ENCODE results near the gene STX12.

DNA sequence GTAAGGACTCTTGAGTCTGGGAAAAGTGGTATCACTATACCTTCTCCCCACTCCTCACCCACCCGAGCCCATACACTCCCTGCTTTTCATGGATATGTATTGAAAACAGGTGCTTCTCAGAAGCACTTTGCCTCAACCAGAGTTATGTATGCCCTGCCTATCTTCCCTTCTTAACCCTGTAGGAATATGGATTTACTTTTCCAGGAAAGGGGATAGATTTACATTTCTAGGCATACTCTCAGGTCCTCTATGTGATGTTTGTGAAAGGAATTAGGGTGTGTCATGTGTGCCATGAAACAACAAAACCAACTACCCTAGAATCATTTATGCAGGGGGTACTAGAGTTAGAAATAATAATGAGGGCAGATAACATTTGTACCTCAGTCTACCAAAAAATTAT, 11.0 kb upstream of the STX12 start:
- TF ChIP-seq, protein P1, sequence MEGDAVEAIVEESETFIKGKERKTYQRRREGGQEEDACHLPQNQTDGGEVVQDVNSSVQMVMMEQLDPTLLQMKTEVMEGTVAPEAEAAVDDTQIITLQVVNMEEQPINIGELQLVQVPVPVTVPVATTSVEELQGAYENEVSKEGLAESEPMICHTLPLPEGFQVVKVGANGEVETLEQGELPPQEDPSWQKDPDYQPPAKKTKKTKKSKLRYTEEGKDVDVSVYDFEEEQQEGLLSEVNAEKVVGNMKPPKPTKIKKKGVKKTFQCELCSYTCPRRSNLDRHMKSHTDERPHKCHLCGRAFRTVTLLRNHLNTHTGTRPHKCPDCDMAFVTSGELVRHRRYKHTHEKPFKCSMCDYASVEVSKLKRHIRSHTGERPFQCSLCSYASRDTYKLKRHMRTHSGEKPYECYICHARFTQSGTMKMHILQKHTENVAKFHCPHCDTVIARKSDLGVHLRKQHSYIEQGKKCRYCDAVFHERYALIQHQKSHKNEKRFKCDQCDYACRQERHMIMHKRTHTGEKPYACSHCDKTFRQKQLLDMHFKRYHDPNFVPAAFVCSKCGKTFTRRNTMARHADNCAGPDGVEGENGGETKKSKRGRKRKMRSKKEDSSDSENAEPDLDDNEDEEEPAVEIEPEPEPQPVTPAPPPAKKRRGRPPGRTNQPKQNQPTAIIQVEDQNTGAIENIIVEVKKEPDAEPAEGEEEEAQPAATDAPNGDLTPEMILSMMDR (IDR thresholded peaks at IDR 0.05): no peak
- TF ChIP-seq POLR2A (IDR thresholded peaks at IDR 0.05): no peak

Data from lower leg skin (tissue), 3 donors.